SK-N-SH treated with all-trans-retinoic acid at 6 μM for 48 hours (cell line): Measurements from ENCODE around the gene MIEN1.
"Not testable (repeated sequence)": the region's sequence is repeated elsewhere in the genome, so short reads cannot be mapped to it uniquely, and the experiment has no call there.

Experiments used
- CSRNP3 ChIP-seq: fragments of 250-450 bp; sonication (Bioruptor Pico); IDR thresholded peaks from 2 replicates; pipeline ENCODE4 v1.5.1; 2021; ENCODE audit warnings: mild to moderate bottlenecking, moderate library complexity
- GLIS3 ChIP-seq: fragments of 250-450 bp; sonication (Bioruptor Pico); IDR thresholded peaks from 2 replicates; pipeline ENCODE4 v1.5.0; 2020; ENCODE audit warnings: mild to moderate bottlenecking, moderate library complexity
- PPARA ChIP-seq: fragments of 250-450 bp; sonication (Bioruptor Pico); IDR thresholded peaks from 2 replicates; pipeline ENCODE4 v1.5.0; 2020; ENCODE audit warnings: mild to moderate bottlenecking, borderline replicate concordance
- ZC3H10 ChIP-seq: fragments of 250-450 bp; sonication (Bioruptor Pico); IDR thresholded peaks from 2 replicates; pipeline ENCODE4 v1.5.1; 2021; ENCODE audit warnings: mild to moderate bottlenecking, moderate library complexity
- ZFP30 ChIP-seq: fragments of 450-650 bp; formaldehyde crosslinking; IDR thresholded peaks from 2 replicates; pipeline ENCODE4 v1.5.0; 2022; ENCODE audit warnings: mild to moderate bottlenecking, moderate library complexity
- ZNF8 ChIP-seq: fragments of 450-650 bp; formaldehyde crosslinking; IDR thresholded peaks from 2 replicates; pipeline ENCODE4 v1.5.0; 2020; ENCODE audit warnings: mild to moderate bottlenecking, moderate library complexity
- TF ChIP-seq, protein P1 (sequence below): fragments of 250-450 bp; sonication (Bioruptor Pico); IDR thresholded peaks from 2 replicates; pipeline ENCODE4 v1.8.0; 2020; ENCODE audit warnings: mild to moderate bottlenecking, moderate library complexity, borderline replicate concordance

DNA sequence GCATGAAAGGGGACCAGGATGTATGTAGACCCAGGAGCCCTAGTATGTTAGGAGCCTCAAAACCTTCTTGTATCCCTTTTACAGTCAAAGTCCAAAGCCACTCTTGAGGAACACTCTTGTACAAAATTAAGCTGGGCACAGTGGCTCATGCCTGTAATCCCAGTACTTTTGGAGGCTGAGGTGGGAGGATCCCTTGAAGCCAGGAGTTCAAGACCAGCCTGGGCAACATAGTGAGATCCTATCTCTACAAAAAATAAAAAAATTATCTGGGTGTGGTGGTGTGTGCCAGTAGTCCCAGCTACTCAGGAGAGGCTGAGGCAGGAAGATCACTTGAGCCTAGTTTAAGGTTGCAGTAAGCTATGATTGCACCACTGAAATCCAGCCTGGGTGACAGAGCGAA, 4.4 kb downstream of the MIEN1 start:
- TF ChIP-seq ZFP30 (CRISPR knock-in tag); ZNF8; GLIS3 (CRISPR knock-in tag); PPARA (CRISPR knock-in tag); ZC3H10 (CRISPR knock-in tag); CSRNP3 (CRISPR knock-in tag): not testable (repeated sequence)
- TF ChIP-seq, protein P1, sequence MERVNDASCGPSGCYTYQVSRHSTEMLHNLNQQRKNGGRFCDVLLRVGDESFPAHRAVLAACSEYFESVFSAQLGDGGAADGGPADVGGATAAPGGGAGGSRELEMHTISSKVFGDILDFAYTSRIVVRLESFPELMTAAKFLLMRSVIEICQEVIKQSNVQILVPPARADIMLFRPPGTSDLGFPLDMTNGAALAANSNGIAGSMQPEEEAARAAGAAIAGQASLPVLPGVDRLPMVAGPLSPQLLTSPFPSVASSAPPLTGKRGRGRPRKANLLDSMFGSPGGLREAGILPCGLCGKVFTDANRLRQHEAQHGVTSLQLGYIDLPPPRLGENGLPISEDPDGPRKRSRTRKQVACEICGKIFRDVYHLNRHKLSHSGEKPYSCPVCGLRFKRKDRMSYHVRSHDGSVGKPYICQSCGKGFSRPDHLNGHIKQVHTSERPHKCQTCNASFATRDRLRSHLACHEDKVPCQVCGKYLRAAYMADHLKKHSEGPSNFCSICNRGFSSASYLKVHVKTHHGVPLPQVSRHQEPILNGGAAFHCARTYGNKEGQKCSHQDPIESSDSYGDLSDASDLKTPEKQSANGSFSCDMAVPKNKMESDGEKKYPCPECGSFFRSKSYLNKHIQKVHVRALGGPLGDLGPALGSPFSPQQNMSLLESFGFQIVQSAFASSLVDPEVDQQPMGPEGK (CRISPR knock-in tag) = not testable (repeated sequence)
